GM19452 (cell line): ENCODE data around the gene TRIM77.
"Not testable (repeated sequence)": the region's sequence is repeated elsewhere in the genome, so short reads cannot be mapped to it uniquely, and the experiment has no call there.

Experiments used
- ATAC-seq: cut with Tn5 transposase; IDR thresholded peaks from one replicate; pipeline ENCODE4 v1.9.1; 2021; ENCODE audit not compliant: unreplicated experiment

TRIM77 gene

GRCh38 chr11:89709999-89710398 lies at the start of gene TRIM77:
TSS of gene TRIM77 (plus strand) at chr11:89710299. CDS start at chr11:89710299, 0 bp downstream.
- not testable (repeated sequence) for ATAC-seq

GRCh38 chr11:89667001-89667400 lies 43.1 kb upstream of the TRIM77 start:
- ATAC-seq = no peak

- not testable (repeated sequence) for ATAC-seq
These were observed 41.9 kb upstream of the TRIM77 start for GRCh38 chr11:89668158-89668557.

GRCh38 chr11:89669586-89669985 lies 40.5 kb upstream of the TRIM77 start:
- not testable (repeated sequence) for ATAC-seq

GRCh38 chr11:89669993-89670669 lies 40.0 kb upstream of the TRIM77 start:
- not testable (repeated sequence) for ATAC-seq

- ATAC-seq = not testable (repeated sequence)
These were observed 37.6 kb upstream of the TRIM77 start for GRCh38 chr11:89672547-89672946.

GRCh38 chr11:89673380-89673779 lies 36.7 kb upstream of the TRIM77 start:
- not testable (repeated sequence) for ATAC-seq

GRCh38 chr11:89675383-89675782 lies 34.7 kb upstream of the TRIM77 start:
- ATAC-seq = not testable (repeated sequence)

GRCh38 chr11:89675948-89676347 lies 34.2 kb upstream of the TRIM77 start:
- ATAC-seq = not testable (repeated sequence)

GRCh38 chr11:89707080-89707479 lies 3.0 kb upstream of the TRIM77 start:
- ATAC-seq = not testable (repeated sequence)

- not testable (repeated sequence) for ATAC-seq
These were observed 14.9 kb downstream of the TRIM77 start for GRCh38 chr11:89724866-89725498.

- not testable (repeated sequence) for ATAC-seq
These were observed 20.1 kb downstream of the TRIM77 start for GRCh38 chr11:89730215-89730614.

GRCh38 chr11:89736566-89736965 lies 26.5 kb downstream of the TRIM77 start:
- ATAC-seq = no peak

GRCh38 chr11:89737116-89737515 lies 27.0 kb downstream of the TRIM77 start:
- ATAC-seq = no peak

GRCh38 chr11:89741406-89741805 lies 31.3 kb downstream of the TRIM77 start:
- not testable (repeated sequence) for ATAC-seq

- ATAC-seq = not testable (repeated sequence)
These were observed 34.1 kb downstream of the TRIM77 start for GRCh38 chr11:89744158-89744557.

- not testable (repeated sequence) for ATAC-seq
These were observed 40.7 kb downstream of the TRIM77 start for GRCh38 chr11:89750822-89751221.
